HFF-Myc (cell line): ENCODE results near the gene IL17B.

Experiments used
- DNase-seq: peaks from one replicate; pipeline ENCODE4 v3.0.0-alpha.2; 2011; ENCODE audit warnings: low read depth; ENCODE audit errors: extremely low read depth
- H3K4me3 ChIP-seq: replicated peaks from 2 replicates; pipeline ENCODE4 v1.5.1; 2011; ENCODE audit warnings: low read depth, mild to moderate bottlenecking, control low read depth, low read length
- TF ChIP-seq, protein P1 (sequence below): IDR thresholded peaks from 2 replicates; pipeline ENCODE4 v1.5.1; 2012; ENCODE audit warnings: mild to moderate bottlenecking, low read depth, low read length, control low read depth; ENCODE audit errors: missing control alignments

The IL17B gene

DNA sequence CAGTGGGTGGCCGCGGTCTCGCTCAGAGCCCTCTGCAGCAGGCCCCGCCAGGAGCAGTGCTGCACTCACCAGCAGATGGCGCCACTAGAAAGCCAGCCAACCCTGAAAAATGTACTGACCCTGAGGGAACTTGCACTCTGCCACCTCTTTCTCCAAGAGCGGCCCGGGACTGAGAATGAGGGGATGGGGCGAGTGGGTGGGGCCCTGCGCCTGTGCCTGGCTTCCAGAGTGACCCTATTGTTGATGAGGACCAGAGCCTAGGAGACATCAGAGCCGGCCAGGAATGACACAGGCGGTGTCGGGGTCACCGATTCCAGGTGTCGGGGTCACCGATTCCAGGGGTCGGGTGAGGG is 2.9 kb upstream of the IL17B start:
- TF ChIP-seq, protein P1, sequence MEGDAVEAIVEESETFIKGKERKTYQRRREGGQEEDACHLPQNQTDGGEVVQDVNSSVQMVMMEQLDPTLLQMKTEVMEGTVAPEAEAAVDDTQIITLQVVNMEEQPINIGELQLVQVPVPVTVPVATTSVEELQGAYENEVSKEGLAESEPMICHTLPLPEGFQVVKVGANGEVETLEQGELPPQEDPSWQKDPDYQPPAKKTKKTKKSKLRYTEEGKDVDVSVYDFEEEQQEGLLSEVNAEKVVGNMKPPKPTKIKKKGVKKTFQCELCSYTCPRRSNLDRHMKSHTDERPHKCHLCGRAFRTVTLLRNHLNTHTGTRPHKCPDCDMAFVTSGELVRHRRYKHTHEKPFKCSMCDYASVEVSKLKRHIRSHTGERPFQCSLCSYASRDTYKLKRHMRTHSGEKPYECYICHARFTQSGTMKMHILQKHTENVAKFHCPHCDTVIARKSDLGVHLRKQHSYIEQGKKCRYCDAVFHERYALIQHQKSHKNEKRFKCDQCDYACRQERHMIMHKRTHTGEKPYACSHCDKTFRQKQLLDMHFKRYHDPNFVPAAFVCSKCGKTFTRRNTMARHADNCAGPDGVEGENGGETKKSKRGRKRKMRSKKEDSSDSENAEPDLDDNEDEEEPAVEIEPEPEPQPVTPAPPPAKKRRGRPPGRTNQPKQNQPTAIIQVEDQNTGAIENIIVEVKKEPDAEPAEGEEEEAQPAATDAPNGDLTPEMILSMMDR, result peak; percentile 92
- DNase-seq, result no peak
- no peak overlapping the region for H3K4me3 ChIP-seq

DNA sequence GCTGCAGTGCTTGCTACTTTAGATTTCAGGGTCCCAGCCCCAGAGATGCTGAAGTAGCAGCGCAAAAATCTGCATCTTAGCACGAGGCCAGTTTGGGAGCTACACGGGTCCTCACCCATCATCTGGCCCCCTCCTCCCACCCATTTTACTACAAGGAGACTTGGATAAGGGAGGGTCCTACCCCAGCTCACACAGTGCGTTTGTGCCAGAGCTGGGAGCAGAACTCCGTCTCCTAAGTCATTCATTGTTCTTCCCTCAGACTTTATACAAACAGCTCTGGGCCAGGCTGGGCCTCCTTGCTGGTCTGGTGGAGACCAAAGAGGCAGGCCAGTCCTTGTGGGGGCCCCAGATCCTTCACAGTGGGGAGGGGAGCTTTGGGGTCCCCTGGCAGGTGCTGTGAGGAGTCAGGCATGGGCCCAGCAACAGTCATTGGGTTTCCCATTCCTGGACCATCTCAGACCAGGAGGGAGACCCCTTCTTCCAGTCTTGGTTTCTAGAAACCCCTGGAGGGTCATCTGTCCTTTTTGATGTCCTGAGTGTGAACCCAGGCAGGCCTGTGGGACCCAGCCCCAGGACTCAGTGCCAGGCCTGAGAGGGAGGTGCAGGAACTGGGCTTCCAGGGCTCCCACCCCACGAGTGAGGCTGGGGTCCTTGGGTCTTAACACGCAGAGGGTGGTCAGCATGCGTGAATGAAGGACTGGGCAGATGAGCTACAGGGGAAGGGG is 2.3 kb upstream of the IL17B start:
- DNase-seq, result no peak

DNA sequence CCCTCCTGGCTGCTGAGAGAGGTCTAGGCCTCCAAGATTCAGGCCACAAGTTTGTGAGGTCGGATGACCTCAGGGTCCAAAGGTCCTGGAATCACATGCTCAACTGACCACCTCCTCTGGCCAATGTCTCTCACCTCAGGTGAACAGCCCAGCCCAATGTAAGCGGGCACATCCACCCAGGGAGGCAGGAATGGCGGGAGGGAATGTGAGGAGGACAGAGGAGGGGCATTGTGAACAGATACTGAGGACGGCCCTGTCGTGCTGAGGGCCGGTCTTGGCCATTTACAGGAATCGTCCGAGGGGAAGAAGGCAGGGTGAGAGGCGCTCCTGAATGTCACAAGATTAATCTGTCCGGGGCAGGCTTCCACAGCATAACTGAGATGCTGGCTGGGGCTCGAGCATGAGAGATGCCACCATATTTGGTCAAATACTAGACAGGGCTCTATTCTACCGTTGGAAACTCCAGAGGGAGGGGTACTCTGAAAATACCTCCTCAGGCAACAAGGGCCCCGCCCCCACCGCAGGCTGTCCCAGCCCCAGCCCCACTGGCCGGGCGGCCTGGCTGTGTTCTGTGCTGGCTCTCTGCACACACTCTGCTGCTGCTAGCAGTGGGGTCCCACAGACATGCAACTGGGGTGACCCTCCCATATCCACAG is 1.5 kb upstream of the IL17B start:
- DNase-seq, result no peak
- TF ChIP-seq, protein P1, result no peak
- no peak overlapping the region for H3K4me3 ChIP-seq

More for the DNA sequence above, 2.3 kb upstream of the IL17B start:
- TF ChIP-seq, protein P1, result no peak
- no peak overlapping the region for H3K4me3 ChIP-seq

DNA sequence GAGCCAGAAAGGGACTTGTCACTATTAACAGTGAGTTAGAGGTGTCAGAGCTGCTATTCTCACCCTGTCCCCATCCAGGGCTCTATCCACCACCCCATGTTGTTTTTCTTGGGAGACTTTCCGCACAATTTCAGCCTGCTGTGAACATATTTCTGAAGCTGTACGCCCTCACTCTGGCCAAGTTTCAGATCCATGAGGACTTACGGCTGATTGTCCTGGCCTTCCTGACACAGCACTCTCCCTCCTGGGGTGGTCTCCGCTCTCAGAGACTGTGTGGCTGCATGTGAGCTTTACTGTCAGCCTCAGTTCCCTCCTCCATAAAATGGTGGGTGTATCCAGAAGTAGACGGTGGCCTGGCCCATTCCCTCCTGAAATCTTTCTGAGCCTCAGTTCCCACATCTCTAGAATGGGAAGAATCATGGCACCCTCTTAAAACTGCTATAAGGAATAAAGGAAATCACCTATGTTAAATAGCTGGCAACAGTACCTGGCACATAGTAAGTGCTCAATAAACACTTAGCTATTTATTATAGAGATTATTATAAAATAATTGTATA is 804 bp upstream of the IL17B start:
- H3K4me3 ChIP-seq, result no peak overlapping the region
- no peak for DNase-seq
- TF ChIP-seq, protein P1, result no peak

DNA sequence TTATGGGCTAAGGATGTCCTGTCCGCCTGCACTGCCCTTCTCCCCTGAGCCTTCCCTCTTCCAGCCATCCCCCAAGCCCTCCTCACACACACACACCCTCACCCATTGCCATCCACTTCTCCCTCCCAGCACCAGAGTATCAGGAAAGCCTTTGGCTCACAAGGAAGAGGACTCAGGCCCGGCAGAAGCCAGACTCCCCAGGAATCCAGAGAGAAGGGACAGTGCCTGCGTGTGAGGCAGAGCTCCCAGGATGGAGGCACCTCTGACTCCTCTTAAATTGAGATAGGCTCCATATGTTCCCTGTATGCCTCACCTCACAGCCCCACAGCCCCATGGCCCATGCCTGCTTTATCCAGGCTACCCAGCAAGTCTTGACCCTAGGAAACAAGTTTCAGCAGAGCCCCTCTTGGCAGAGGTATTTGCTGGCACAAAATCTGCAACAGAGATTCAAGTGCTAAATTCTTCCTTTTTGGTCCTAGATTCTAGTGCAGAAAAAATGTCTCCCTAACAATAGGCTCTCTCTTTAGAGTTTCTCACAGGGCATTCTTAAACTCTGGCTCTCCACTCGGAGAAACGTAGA is 761 bp downstream of the IL17B start:
- no peak for DNase-seq
- no peak overlapping the region for H3K4me3 ChIP-seq
- TF ChIP-seq, protein P1, result no peak

DNA sequence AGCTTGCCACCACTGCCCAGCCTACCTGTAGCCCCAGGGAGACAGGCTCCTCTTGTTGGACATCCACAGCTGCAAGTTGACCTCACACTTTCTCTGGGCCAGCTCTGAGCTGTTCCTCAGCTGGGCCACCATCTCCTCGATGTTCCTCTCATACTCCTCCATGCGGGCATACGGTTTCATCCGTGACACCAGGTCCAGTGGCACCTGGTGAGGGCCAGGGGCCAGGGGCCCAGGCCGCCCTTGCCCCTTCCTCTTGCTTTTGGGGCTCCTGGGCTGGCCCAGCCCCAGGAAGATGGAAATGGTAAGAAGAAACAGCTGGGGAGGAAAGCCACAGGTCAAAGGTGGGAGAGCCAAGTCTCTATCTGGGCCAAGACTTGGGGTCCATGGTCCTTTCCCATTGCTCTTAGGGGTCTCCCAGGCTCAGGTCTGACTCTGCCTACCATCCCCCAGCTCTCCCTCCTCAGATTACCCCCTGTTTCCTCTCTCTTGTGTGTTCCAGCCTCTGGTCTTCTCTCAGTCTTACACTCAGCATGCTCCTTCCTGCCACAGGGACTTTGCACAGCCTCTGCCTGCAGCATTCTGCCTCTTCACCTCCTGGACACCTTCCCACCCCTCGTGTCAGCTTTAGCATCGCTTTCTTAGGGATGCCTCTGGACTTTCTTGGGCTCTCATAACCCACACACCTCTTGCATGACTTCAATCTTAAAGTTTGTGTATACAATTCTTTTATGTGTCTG is 2.2 kb downstream of the IL17B start:
- H3K4me3 ChIP-seq, result no peak overlapping the region
- no peak for DNase-seq
- TF ChIP-seq, protein P1, result no peak
